ENCODE data around the gene TNFSF15. TPM values are rescaled to one million over a fixed set of nuclear protein-coding genes. Genes with fewer than 3 reads are reported as not detected.

TNFSF15 gene
- total RNA-seq, 1 experiment from 2014 or later = 0.03 TPM

- CTCF ChIA-PET = no interaction called here
These were observed 31.3 kb downstream of the TNFSF15 start for GRCh38 chr9:114774524-114774923.

DNA sequence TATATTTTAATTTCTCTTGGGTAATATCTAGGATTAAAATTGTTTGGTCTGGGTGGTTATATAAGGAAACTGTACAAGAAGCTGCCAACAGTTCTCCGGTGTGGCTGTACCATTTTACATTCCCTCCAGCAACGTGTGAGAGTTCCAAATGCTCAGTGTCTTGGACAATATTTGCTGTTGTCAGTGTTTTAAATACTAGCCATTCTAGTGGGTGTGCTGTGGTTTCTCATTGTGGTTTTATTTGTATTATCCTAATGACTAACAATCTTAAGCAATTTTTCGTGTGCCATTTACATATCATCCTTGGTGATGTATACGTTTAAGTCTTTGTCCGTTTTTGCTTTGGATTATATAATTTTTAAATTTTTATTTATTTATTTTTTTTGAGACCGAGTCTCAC is 34.0 kb downstream of the TNFSF15 start:
- Histone ChIP-seq H3K4me1 (ENCODE audit: control insufficient read depth, insufficient read depth, low read length) (no peaks in the 10 kb centered on the region), H3K9me3 (ENCODE audit: control insufficient read depth, insufficient read depth, low read depth, low read length) (no peaks in the 10 kb centered on the region), H3K27ac (ENCODE audit: low read length) (no peak overlapping the region), H3K4me3 (ENCODE audit: low read depth in 2 of 2, low read length in 2 of 2) (no peak overlapping the region), H3K36me3 (ENCODE audit: control insufficient read depth, insufficient read depth, low read length) (no peaks in the 10 kb centered on the region), H3K27me3 (ENCODE audit: control insufficient read depth, insufficient read depth, low read length) (no peaks in the 10 kb centered on the region)
- no peak for TF ChIP-seq POLR2AphosphoS5 (IDR thresholded peaks at IDR 0.05; ENCODE audit: low read depth, low read length)
- TF ChIP-seq REST (IDR thresholded peaks at IDR 0.05; ENCODE audit: insufficient read depth in 1 of 2, low read depth in 2 of 2, low read length in 1 of 2) = no peak
- TF ChIP-seq TCF7L2 (IDR thresholded peaks at IDR 0.05; ENCODE audit: low read depth, low read length) = no peak
- no peak for TF ChIP-seq CTCF (IDR thresholded peaks at IDR 0.05)
- no peak for ATAC-seq
- intact Hi-C loops (cut with micrococcal nuclease; ENCODE audit: unreplicated experiment) (no loop called here), in situ Hi-C loops (cut with HindIII; ENCODE audit: low pct_unique_long_range_greater_than_20kb, low sequenced_read_pairs) (no loop called here)
- no TSS peak for BruUV-seq (replicated peaks)
- POLR2A ChIA-PET = no interaction called here
- CTCF ChIA-PET = no interaction called here
- DNase-seq (ENCODE audit: low read depth, low spot score) = no peak

More at GRCh38 chr9:114774524-114774923, 31.3 kb downstream of the TNFSF15 start:
- H3K27ac ChIP-seq (ENCODE audit: low read length) = no peak overlapping the region
- no peaks in the 10 kb centered on the region for H3K4me1 ChIP-seq (ENCODE audit: control insufficient read depth, insufficient read depth, low read length)
- DNase-seq (ENCODE audit: low read depth, low spot score) (no peak), ATAC-seq (no peak)
- no peaks in the 10 kb centered on the region for H3K27me3 ChIP-seq (ENCODE audit: control insufficient read depth, insufficient read depth, low read length)
- no peaks in the 10 kb centered on the region for H3K9me3 ChIP-seq (ENCODE audit: control insufficient read depth, insufficient read depth, low read depth, low read length)
- in situ Hi-C loops (cut with HindIII; ENCODE audit: low pct_unique_long_range_greater_than_20kb, low sequenced_read_pairs) (no loop called here), intact Hi-C loops (cut with micrococcal nuclease; ENCODE audit: unreplicated experiment) (no loop called here)
- no peak for TF ChIP-seq CTCF (IDR thresholded peaks at IDR 0.05)
- no peak for TF ChIP-seq SIN3A (IDR thresholded peaks at IDR 0.05; ENCODE audit: borderline replicate concordance, insufficient read depth, low read depth, low read length)
- no peak for TF ChIP-seq REST (IDR thresholded peaks at IDR 0.05; ENCODE audit: insufficient read depth in 1 of 2, low read depth in 2 of 2, low read length in 1 of 2)
- no peak for TF ChIP-seq POLR2AphosphoS5 (IDR thresholded peaks at IDR 0.05; ENCODE audit: low read depth, low read length)
- no peaks in the 10 kb centered on the region for H3K36me3 ChIP-seq (ENCODE audit: control insufficient read depth, insufficient read depth, low read length)
- no peak overlapping the region for H3K4me3 ChIP-seq (ENCODE audit: low read depth in 2 of 2, low read length in 2 of 2)
- POLR2A ChIA-PET = no interaction called here
- BruUV-seq (replicated peaks) = no TSS peak

Data from Panc1 (cell line).